GM12874 (cell line): ENCODE results near the gene IGF2R.
A peak's percentile ranks its signal among the peaks of the same experiment; 100 is the strongest.

Experiments
- TF ChIP-seq, protein P1 (sequence below): IDR thresholded peaks from 2 replicates; pipeline ENCODE4 v1.5.1; 2011; ENCODE audit warnings: low read depth, mild to moderate bottlenecking, control low read depth, low read length, moderate library complexity; ENCODE audit not compliant: insufficient read depth

IGF2R gene

GRCh38 chr6:160068346-160068745 lies 99.5 kb downstream of the IGF2R start:
- TF ChIP-seq, protein P1, sequence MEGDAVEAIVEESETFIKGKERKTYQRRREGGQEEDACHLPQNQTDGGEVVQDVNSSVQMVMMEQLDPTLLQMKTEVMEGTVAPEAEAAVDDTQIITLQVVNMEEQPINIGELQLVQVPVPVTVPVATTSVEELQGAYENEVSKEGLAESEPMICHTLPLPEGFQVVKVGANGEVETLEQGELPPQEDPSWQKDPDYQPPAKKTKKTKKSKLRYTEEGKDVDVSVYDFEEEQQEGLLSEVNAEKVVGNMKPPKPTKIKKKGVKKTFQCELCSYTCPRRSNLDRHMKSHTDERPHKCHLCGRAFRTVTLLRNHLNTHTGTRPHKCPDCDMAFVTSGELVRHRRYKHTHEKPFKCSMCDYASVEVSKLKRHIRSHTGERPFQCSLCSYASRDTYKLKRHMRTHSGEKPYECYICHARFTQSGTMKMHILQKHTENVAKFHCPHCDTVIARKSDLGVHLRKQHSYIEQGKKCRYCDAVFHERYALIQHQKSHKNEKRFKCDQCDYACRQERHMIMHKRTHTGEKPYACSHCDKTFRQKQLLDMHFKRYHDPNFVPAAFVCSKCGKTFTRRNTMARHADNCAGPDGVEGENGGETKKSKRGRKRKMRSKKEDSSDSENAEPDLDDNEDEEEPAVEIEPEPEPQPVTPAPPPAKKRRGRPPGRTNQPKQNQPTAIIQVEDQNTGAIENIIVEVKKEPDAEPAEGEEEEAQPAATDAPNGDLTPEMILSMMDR: no peak

DNA sequence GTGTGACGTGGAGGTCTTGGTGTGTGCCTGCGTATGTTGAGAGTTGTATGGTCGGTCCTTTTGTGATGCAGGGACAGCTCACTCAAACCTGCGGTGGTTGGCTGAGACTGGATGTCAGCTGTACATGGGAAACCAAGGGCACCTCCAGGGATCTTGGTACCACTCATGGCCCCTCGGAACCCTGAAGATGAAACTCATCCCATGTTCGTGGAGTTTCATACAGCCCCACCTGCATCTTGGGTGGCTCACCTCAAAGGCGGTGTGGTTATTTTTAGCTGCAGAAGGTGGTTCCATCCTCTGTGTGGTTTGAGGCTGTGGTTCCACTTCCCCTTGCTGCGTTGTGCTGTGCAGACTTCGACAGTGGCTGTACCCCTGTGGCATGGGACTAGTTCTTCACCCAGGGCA lies 100.2 kb downstream of the IGF2R start:
- TF ChIP-seq, protein P1: no peak

GRCh38 chr6:160069459-160069858 lies 100.6 kb downstream of the IGF2R start:
- TF ChIP-seq, protein P1: no peak

GRCh38 chr6:160070427-160070826 lies 101.5 kb downstream of the IGF2R start:
- TF ChIP-seq, protein P1: no peak

DNA sequence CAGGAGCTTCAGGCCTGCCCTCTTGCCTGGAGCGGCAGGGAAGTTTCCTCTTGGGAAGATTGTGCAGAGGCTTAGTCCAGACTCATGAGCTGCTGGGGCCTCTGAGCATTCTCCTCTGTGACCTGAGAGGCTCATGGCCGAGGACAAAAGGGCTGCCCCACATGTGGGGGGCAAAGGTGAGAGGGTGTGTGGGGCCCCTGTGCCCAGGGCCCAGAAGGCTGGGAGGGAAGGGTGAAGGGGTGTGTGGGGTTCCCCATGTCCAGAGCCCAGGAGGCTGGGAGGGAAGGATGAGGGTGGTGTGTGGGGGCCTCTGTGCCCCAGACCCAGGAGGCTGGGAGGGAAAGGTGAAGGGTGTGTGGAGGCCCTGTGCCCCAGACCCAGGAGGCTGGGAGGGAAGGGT lies 101.9 kb downstream of the IGF2R start:
- TF ChIP-seq, protein P1: no peak

DNA sequence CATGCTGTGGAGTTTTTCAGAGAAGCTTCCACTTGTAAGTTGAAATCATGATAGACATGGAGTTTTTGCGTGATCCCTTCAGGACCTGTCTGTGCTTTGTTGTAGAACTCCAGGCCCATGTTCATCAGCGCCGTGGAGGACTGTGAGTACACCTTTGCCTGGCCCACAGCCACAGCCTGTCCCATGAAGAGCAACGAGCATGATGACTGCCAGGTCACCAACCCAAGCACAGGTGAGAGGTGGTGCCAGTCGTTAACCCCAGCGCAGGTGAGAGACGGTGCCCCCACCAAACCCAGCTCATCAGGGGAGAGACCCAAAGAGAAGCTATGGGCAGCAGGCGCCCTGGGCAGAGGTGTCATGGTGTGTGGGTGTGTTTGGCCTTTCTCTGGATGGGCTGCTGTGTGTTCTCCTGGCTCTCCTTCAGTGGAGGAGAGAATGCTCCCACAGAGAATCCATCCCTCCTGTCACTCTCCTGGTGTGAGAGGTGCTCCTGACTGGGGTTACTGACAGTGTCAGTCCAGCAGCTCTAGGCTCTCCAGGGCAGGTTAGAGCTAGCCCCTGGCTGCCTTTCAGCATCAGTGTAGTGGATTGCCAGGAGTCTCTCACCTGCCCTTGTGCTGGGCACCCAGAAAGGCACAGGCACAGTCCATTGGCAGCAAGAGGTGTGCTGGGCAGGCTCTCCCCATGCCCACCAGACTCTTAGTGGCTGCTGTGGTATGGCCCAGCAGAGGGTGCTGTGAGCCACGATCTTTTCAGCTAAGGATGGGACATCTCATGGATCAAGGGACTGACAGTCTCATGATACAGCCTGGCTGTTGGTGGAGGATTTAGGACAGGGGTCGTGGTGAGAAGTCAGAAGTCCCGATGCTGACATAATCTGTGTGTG lies 103.2 kb downstream of the IGF2R start:
- TF ChIP-seq, protein P1: peak; percentile 30; the same call in 1 of the 2 replicates

GRCh38 chr6:160073272-160073671 lies 104.4 kb downstream of the IGF2R start:
- TF ChIP-seq, protein P1: no peak
